Activated effector memory CD4-positive, alpha-beta T cell treated with anti-CD3 and anti-CD28 coated beads, Interleukin-2, amount 50 U/mL, for 16 hours (primary cell): ENCODE results near the gene VPS18.
A peak's percentile ranks its signal among the peaks of the same experiment; 100 is the strongest.

Experiments
- DNase-seq: peaks from one replicate; pipeline ENCODE4 v3.0.0-alpha.2; 2020

Gene VPS18

DNA sequence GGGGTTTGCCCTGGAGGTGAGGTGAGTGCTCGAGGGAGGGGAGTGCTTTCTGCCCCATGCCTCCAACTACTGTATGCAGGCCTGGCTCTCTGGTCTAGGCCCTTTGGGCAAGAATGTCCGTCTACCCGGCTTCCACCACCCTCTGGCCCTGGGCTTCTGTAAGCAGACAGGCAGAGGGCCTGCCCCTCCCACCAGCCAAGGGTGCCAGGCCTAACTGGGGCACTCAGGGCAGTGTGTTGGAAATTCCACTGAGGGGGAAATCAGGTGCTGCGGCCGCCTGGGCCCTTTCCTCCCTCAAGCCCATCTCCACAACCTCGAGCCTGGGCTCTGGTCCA lies 44.3 kb downstream of the VPS18 start:
- DNase-seq, result no peak

DNA sequence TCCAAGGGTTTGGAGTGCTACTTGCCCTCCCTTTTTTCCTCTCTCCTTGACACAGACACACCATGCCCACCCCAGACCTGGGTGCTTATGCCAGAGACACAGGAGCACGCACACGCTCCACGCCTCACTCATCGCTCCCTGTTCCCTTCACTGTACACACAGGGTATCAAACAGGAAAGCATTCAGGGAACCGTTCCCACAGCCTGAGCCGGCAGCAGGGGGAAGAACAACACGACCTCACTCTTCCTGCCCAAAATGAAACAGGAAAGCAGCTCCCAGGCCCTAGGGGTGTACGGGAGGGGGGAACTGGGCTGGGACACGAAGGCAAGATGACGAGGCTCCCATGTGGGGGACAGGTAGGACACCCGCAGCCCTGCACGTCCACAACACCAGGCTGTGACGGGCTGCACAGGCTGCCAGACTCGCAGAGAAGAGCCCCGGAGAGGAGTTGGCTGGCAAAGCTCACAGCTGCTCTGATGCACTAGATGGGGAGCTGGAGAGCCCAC lies 46.1 kb downstream of the VPS18 start:
- no peak for DNase-seq

DNA sequence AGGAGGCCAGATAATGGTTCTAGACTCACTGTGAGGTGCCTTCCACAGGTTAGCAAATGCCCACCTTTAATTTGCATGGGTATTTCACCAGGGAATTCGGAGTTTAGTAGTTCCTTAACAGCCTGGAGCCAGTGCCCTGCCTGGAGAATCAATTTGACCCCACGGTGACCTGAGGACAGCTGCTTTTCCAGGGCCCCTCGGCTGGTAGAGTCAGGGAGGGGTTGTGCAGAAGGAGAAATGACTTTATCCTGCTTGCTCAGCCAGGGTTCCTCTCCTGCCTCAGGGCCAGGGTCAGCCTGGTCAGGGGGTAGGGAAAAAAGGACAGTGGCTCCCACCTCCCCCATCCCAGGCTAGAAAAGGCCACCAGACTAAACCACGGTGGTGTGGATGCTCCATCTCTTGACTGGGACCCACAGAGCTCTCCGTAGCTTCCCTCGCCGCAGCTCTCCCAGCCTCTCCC lies 46.8 kb downstream of the VPS18 start:
- no peak for DNase-seq

DNA sequence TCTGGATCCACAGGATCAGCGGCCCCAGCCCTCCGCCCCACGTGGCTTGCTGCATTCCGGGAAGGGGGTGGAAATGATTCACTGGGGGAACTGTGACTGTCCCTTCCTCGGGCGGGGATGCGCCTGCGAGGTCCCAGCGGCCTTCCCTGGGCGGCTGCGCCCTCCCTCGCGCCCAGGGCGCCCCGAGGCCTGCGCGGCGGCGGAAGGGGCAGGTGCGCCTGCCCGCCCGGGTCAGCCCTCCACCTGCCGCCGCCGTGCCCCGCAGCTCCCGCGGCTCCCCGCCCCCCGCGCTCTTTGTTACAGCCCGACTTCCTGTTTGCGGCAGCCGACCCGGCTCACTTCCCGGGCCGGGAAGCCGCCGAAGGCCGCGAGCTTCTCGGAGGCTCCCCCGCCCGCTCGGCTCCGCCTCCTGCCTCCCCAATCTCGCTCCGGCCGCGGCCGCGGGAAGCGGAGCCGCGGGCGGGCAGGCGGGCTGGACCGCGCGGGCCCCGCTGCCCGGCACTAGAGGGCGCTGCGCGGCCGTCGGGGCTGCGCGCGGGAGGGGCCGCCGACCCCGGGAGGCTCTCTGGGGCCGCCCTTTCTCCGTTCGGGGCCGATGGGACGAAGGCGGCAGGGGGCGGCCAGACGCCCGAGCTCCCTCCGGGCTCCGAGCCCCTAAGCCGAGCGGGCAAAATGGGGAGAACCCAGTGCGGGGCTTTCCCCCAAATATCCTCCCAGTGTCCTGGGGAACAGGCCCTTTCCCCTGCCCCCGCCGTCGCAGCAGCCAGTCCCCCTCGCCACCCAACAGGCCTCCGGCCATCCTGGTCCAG lies 47.5 kb downstream of the VPS18 start:
- peak; percentile 88 for DNase-seq

DNA sequence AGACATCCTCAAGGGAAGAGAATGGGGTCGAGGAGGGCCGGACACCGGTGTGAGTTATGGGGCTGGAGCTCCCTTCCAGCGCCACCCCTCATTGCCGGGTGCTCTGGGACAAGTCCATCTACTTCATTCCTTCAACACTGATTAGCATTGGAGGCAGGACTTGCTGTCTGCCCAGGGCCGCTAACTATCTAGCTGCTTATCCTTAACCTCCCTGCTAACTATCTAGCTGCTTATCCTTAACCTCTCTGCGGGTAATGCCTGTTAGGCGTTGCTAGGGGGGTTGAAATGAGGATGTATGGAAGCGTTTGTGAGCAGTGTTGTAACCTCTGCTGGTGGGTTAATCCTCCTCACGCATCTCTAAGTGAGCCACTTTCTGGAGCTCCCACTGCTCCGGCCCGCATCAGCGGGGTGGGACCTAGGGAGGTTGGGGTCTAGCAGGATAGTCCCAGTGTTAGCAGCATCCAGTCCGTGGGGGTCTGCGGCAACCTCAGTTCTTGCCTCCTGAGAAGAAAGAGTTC lies 48.1 kb downstream of the VPS18 start:
- DNase-seq, result no peak

DNA sequence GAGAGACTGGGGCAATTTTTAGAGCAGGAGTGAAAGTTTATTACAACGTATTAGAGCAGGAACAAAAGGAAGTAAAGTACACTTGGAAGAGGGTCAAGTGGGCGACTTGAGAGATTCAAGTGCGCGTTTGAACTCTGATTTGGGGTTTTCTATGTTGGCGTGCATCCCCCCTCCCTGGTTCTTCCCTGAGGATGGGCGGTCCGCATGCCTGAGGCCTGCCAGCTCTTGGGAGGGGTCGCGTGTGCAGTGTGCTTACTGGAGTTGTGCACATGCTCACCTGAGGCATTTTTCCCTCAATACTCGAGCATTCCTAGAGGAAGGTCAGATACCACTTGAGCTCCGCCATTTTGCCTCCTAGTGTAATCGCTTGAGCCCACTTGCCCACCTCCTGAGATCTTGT lies 48.6 kb downstream of the VPS18 start:
- DNase-seq, result no peak

DNA sequence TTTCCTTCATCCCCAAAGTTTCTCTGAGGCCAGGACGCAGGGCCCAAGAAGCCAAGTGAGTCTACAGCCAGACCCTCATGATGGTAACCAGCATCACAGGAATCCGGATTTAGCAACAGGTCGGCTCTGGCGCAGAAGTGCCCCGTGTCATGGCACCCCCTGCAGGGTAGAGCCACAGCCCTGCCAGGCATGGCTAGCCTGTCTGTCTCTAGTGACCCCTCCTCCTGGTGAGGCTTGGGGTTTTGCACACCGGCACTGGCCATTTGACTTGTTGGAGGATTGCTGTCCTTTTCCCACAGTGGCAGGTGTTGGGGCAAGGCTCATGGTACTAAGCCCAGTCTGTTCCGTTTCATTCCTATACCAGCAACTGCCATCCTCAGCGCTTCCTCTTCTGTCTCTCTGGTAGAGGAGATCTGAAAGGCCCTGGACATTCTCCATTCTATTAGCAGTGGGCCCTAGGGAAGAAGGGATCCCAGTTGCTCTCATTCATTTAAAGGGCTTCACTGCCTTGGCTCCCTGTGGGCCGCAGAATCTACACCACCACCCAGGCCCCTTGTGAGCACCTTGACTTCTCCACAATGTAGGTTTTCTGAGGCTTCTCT lies 49.6 kb downstream of the VPS18 start:
- no peak for DNase-seq

DNA sequence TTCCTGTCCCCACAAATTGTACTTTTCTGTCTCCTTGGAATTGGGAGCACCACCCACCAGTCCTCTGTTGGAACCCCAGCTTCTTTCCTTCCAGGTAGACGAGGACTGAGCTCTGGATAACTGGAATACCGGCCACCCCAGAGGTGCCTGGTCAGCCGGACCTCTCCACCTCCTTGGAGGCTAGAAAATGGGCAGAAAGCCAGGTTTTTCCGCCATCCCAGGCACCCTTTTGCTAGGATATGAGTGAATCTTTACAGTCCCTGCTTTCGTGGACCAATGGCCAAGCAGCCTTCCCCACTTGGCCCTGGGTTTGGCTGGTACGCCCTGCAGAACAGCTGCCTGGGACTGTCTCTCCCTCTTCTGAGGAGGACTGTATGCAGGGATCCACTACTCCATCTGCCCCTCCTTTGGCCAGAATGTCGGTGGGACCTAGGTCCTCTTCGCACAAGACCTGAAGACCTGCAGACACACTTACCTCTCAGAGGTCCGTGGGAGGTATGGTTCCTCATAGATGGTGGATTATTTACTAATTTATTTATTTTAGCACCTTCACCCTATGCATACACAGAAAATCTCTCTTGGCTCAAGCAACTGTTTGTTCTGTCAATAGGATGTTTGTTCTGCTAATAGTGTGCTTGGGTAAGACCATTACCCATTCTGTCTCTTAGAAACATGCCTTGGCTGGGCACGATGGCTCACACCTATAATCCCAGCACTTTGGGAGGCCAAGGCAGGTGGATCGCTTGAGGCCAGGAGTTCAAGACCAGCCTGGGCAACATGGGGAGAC lies 50.5 kb downstream of the VPS18 start:
- DNase-seq, result no peak

DNA sequence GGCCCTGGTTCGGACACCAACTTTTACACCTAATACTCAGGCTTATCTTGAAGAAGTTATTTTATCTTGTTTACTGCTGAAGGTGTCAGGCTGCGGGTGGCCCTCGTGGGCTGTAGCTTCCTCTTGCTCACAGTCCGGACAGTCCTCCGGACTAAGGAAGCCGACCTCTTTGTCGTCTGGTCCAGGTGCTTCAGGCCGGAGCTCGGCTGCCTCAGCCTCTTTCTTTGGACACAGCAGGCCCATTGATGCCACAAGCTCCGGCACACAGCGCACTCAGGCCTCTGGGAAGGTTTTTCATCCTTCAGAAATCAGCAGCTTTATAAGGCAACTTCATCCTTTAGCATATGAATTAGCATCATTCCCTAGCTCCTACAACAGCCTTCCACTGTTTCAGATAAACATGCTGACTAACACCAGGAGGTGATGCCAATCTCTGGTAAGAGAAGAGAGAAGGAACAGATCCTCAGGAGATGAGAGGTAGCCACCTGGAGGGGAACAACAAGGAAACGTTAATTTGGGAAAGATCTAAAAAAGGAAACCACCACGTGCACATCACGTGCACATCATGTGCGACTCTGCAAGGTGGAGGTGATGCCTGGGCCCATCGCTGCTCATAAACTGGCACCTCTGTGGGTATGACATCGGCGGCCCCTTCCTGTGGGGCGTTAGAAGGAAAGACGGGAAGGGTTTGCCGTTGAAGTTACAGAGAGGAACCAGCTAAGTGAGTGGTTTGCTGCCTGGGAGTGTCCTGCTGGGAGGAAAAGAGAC lies 54.6 kb downstream of the VPS18 start:
- no peak for DNase-seq

DNA sequence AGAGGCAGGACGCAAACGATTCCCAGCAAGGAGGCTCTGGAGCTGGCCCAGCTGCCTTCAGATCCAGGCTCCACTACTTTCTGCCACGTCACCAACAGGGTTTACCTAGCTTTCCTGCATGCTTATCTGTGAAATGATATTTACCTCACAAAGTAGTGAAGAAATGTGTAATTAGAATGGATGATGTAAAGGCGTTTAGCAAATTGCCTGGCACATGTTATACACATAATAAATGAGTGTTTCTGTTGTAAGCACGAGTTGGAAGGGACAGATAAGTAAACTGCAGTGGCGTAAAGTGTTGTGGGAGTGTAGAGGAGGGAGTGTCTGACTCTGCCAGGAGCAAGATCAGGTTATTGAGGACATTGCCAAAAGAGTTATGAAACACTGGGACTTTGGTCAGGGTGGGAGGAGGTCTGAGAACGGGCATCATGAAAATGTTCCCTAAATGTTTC lies 55.5 kb downstream of the VPS18 start:
- DNase-seq, result no peak

DNA sequence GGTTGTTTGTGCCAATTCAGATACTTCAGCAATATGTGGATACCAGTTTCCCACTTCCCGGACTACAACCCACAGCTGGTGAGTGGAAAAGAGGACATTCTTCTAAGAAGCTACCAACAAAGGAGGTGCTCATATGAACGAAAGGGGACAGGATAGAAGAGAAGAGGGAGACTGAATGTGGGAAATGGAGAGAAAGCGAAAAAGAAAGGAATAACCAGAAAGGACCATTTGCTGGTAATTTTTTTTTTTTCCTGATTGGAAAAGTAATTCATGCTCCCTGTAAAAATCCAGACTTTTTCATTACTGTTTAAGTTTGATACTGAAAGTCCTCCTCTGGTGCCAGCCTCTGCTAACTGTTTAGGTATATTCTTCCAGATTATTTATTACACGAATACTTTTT lies 57.5 kb downstream of the VPS18 start:
- no peak for DNase-seq

DNA sequence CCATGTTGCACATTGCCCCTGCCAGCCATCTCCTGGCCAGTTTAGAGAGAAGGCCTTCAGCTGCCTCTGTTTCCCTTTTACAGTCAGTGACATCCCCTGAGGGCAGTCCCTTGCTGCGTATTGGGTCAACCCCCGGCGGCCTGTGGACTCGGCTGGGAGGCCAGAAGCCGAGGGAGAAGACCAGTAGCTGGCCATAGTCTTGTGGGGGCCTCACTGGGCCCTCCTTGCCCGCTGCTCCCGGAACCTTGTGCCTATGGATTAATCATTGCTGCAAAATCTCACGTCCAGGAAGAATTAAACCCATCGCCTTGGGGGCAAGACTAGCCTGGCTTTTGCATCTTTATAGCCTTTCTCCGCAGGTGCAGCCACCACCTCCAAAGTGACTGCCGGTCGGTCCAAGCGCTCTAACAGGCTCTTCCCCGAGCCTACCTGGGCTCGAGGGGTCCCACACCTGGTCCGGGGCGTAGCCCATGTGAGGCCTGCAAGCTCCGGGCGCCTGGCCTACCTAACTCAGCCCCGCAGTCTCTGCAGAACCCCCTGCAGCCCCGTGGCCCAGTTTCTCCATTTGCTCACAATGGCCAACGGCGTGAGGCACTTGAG lies 58.2 kb downstream of the VPS18 start:
- no peak for DNase-seq

DNA sequence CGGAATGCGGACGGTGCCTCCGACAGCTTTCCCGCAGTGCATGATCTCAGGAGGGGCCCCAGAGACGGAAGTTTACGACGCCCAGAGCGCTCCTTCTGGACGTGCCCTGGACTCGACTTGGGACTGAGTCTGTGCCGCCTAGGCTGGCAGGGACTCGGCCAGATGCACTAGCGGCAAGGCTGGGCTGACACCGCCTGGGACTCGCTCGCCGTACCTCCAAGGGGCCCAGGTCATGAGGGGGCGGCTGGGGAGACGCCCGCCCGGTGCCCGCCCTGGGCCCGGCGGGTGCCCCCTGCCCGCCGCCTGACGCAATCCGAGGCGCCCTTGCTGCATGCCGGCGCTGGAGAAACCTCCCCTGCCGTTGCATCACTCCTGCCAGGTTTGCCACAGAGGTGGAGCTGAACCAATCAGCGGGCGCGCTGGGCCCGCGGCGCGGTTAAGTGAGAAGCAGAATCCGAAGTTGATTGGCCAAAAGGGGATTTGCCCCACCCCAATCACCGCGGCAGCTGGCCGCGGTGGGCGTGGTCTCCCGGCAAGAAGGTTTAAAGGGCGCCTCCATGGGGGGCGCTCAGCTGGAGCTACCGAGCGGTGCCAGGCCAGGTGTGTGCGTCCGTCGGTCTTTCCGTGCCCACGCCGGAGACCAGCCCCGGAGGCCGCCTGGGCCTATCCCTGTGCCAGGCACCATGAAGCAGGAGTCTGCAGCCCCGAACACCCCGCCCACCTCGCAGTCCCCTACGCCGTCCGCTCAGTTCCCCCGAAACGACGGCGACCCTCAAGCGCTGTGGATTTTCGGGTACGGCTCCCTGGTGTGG lies 58.9 kb downstream of the VPS18 start, which contains the start of gene CHAC1:
TSS of gene CHAC1 (plus strand) at position 571 of the 812 bp plus-strand sequence. CDS start at position 684, 113 bp downstream.
- DNase-seq, result peak; percentile 98
